VCaP (cell line): Measurements from ENCODE around the gene CTNNBL1.

ENCODE experiments used
- H3K27ac ChIP-seq: fragments of 450-650 bp; 2 replicates; pipeline ENCODE4 v1.5.1; 2017
- TF ChIP-seq, protein P1 (sequence below): fragments of 450-650 bp; conservative IDR thresholded peaks from 2 replicates; pipeline ENCODE4 v1.5.1; 2017; ENCODE audit warnings: mild to moderate bottlenecking, moderate library complexity

Gene CTNNBL1

DNA sequence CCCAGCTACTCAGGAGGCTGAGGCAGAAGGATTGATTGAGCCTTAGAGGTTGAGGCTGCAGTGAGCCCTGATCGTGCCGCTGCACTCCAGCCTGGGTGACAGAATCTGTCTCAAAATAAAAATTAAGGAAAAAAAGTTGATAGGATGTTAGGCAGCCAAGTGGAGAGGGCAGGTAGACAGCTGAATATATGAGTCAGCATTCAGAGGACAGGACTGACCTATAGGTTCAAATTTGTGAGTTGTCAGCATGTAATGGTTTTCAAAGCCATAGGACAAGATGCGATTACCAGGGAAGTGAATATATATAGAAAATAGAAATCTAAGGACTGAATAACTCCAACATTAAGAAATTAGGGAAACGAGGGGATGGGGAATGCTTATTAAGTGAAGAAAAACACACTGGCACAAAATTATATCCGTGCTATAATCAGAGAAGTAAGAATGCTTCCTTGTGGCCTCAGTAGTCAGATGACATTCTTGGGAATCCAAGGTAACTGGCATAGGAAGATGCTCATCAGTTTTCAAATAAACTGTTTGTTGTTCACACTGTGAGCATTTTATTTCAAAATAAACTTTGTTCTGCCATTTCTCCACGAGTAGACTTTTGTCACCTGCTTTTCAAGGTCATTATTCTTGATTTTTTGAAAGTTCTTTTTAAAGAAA is 145.1 kb downstream of the CTNNBL1 start:
- TF ChIP-seq, protein P1, sequence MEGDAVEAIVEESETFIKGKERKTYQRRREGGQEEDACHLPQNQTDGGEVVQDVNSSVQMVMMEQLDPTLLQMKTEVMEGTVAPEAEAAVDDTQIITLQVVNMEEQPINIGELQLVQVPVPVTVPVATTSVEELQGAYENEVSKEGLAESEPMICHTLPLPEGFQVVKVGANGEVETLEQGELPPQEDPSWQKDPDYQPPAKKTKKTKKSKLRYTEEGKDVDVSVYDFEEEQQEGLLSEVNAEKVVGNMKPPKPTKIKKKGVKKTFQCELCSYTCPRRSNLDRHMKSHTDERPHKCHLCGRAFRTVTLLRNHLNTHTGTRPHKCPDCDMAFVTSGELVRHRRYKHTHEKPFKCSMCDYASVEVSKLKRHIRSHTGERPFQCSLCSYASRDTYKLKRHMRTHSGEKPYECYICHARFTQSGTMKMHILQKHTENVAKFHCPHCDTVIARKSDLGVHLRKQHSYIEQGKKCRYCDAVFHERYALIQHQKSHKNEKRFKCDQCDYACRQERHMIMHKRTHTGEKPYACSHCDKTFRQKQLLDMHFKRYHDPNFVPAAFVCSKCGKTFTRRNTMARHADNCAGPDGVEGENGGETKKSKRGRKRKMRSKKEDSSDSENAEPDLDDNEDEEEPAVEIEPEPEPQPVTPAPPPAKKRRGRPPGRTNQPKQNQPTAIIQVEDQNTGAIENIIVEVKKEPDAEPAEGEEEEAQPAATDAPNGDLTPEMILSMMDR, result no peak
- peak overlapping the region; percentile 90 for H3K27ac ChIP-seq

DNA sequence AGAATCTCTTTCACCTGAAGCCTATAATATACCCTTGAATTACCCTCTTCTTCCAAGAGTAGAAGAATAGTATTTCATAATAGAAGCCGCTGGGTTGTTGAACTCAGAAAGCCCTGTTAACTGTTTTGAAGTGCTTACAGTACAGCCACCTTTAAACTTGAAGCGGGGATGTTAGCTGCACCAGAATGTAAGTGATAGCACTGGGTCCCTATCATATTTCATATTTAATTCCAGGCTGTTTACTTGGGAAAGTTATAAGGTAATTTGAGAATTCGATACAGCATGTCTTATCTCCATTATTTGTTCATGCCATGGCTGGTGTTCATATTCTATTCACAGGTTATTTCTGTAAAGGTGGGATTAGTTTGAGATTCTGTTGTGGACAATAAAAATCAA is 145.6 kb downstream of the CTNNBL1 start:
- peak overlapping the region; percentile 90 for H3K27ac ChIP-seq
- TF ChIP-seq, protein P1, result no peak

DNA sequence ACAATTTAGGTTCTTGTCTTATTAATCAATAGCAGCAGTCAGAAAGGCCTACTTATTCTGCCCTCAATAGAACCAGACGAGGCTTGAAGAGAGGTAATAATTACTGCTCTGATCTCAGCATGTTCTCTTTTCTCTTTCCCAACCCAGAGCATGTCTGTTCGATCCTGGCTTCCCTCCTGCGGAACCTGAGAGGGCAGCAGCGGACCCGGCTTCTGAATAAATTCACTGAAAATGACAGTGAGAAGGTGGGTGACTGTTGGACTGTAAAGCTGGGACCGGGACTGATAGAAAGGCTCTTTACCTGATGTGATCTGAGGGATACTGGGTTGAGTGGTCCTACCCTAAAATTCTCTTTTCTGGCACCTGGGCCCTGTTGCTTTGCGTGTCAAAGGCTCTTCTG is 146.1 kb downstream of the CTNNBL1 start:
- TF ChIP-seq, protein P1, result no peak
- peak overlapping the region; percentile 90 for H3K27ac ChIP-seq

DNA sequence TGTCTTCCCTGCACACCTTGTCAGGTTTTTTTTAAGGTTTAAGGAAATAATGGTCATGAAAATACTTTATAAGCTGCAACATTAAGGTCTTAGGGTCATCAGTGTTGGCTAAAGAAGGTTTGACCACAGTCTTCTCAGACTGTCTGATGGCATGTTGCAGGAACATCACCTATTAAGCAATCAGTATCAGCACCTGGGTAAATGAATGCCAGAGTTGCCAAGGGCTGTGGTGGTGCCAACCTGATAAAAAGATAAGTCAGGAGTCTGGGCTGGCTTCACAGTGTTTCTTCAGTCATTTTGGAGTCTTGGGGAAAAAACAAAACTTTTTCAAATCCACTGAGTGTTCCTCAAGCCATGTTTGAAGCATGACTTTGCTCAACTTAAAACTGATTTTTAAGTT is 147.6 kb downstream of the CTNNBL1 start:
- TF ChIP-seq, protein P1, result no peak
- H3K27ac ChIP-seq, result peak overlapping the region; percentile 90

DNA sequence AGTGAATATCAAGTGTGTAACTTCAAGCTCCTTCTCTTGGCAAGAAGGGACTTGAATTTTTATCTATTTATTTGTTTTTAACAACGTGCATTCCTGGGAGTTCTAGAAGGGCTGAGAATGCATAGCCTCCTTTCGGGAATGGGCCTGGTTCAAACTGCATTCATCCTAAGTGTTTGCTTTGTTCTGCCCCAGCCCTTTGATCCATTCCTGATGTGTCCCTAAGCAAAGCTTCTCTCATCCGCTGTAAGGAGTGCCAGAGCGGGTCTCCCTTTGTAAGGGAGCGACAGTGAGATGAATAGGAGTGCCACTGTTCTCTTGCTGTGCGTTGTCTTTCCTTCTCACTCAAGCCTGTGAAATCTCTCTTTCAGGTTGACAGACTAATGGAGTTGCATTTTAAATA is 148.1 kb downstream of the CTNNBL1 start:
- TF ChIP-seq, protein P1, result no peak

DNA sequence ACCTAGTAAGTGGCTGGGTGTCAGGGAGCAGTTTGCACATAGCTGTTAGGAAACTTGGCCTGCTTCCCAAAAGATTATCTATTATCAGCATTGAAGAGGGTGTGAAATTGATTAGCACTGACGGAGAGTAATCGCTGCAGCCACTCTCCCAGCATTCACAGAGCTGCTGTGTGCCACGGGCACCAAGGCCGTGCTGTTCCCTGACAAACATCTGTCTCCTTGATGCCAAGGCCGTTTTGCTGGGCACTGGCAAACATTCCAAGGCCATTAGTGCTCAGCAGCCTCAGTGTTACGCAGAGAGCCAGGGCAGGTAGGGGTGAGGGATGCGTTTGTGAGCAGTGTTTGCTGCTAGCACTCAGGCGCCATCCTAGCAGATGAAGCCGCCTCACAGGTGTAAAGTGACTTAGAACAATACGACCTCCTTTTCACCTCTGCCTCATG is 151.4 kb downstream of the CTNNBL1 start:
- H3K27ac ChIP-seq, result peak overlapping the region; percentile 97
- TF ChIP-seq, protein P1, result no peak

More for the DNA sequence above, 148.1 kb downstream of the CTNNBL1 start:
- H3K27ac ChIP-seq, result peak overlapping the region; percentile 90

DNA sequence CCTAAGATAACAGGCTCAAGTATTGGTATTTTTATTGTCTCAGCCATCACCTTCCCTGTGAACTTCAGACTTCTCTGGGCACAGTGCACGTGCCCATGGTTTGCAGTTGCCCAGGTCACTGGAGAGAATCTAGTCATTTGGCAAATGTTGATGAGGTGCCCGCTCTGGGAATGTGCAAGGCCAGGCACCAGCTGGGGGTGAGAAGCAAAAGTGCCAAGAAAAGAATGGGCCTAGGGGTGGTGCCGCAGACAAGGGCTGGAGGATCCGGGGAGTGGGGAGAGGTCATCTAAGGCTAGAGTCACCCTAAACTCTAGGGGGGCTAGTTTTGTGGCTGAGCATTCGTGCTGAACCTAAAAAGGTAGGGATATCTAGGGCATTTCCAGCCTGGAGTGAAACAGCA is 152.0 kb downstream of the CTNNBL1 start:
- TF ChIP-seq, protein P1, result no peak
- H3K27ac ChIP-seq, result peak overlapping the region; percentile 97
